GM19324 (cell line): ENCODE measurements around the gene VWF.

Source experiments
- ATAC-seq: cut with Tn5 transposase; IDR thresholded peaks from one replicate; pipeline ENCODE4 v1.9.1; 2021; ENCODE audit warnings: mild to moderate bottlenecking, moderate library complexity; ENCODE audit not compliant: unreplicated experiment, low FRiP score

Gene VWF

GRCh38 chr12:6080149-6081045, 44.1 kb downstream of the VWF start:
- no peak for ATAC-seq

GRCh38 chr12:6078398-6079096, 45.9 kb downstream of the VWF start:
- no peak for ATAC-seq

GRCh38 chr12:6077692-6078083, 46.8 kb downstream of the VWF start:
- ATAC-seq: no peak

- no peak for ATAC-seq
Observed at GRCh38 chr12:6076776-6077691, 47.4 kb downstream of the VWF start.

GRCh38 chr12:6076346-6076745, 48.1 kb downstream of the VWF start:
- no peak for ATAC-seq

GRCh38 chr12:6074979-6075585, 49.4 kb downstream of the VWF start:
- ATAC-seq: no peak

- no peak for ATAC-seq
Observed at GRCh38 chr12:6074427-6074826, 50.0 kb downstream of the VWF start.

GRCh38 chr12:6073426-6073825, 51.0 kb downstream of the VWF start:
- no peak for ATAC-seq

- no peak for ATAC-seq
Observed at GRCh38 chr12:6072302-6072752, 52.1 kb downstream of the VWF start.

GRCh38 chr12:6071589-6071988, 52.9 kb downstream of the VWF start:
- no peak for ATAC-seq

GRCh38 chr12:6070472-6071257, 53.8 kb downstream of the VWF start:
- no peak for ATAC-seq

GRCh38 chr12:6069437-6070093, 54.9 kb downstream of the VWF start:
- no peak for ATAC-seq

GRCh38 chr12:6068227-6068626, 56.2 kb downstream of the VWF start:
- no peak for ATAC-seq

GRCh38 chr12:6067152-6067916, 57.1 kb downstream of the VWF start:
- no peak for ATAC-seq

- ATAC-seq: no peak
Observed at GRCh38 chr12:6066651-6067050, 57.8 kb downstream of the VWF start.

- no peak for ATAC-seq
Observed at GRCh38 chr12:6065863-6066199, 58.6 kb downstream of the VWF start.

- no peak for ATAC-seq
Observed at GRCh38 chr12:6065131-6065862, 59.2 kb downstream of the VWF start.
